Kidney epithelial cell (primary cell): ENCODE measurements around the gene IGSF21. TPM values are rescaled to one million over a fixed set of nuclear protein-coding genes. Genes with fewer than 3 reads are reported as not detected.

Experiments
- DNase-seq: peaks from one replicate; pipeline ENCODE4 v3.0.0-alpha.2; 2010; ENCODE audit warnings: low read depth
- H3K27me3 ChIP-seq: 2 replicates; pipeline ENCODE4 v1.6.0; 2011; ENCODE audit warnings: low read length; ENCODE audit not compliant: control insufficient read depth, insufficient read depth
- H3K36me3 ChIP-seq: 2 replicates; pipeline ENCODE4 v1.5.1; 2011; ENCODE audit warnings: low read length; ENCODE audit not compliant: control insufficient read depth, insufficient read depth
- H3K4me3 ChIP-seq: 2 replicates; pipeline ENCODE4 v1.5.1; 2011; ENCODE audit warnings: low read depth, mild to moderate bottlenecking, control low read depth, low read length
- total RNA-seq: library from RNA; depleted of rRNA; stranded (reverse); fragments of >200 nt; gene quantifications from 2 replicates; pipeline ENCODE4 v1.2.3, GENCODE V29; 2015
- TF ChIP-seq, protein P1 (sequence below): IDR thresholded peaks from 2 replicates; pipeline ENCODE4 v1.5.1; 2011; ENCODE audit warnings: mild to moderate bottlenecking, moderate library complexity, low read length, control low read depth, inconsistent platforms; ENCODE audit not compliant: insufficient read depth, poor library complexity, severe bottlenecking

IGSF21 gene
- total RNA-seq, 1 donor from 2014 or later: not detected

DNA sequence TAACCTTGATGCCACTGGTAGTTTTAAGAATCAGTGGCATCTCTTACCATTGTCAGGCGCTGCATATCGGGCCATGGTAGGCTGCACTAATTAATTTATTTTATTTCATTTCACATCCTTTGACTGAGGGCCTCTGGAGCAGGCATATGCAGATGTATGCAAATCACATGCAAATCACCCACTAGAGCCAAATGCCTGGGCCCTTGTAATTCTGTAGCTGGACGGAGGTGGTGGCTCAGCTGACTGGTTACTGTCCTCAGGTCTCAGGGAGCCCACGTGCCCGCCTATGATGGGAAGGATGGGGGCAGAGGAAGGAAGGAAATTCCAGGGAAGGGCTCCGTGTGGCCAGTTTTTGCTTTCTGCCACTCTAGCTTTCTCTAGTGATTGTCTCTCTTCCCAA lies 122.7 kb downstream of the IGSF21 start:
- H3K27me3 ChIP-seq: no peaks in the 10 kb centered on the region
- DNase-seq: no peak
- TF ChIP-seq, protein P1, sequence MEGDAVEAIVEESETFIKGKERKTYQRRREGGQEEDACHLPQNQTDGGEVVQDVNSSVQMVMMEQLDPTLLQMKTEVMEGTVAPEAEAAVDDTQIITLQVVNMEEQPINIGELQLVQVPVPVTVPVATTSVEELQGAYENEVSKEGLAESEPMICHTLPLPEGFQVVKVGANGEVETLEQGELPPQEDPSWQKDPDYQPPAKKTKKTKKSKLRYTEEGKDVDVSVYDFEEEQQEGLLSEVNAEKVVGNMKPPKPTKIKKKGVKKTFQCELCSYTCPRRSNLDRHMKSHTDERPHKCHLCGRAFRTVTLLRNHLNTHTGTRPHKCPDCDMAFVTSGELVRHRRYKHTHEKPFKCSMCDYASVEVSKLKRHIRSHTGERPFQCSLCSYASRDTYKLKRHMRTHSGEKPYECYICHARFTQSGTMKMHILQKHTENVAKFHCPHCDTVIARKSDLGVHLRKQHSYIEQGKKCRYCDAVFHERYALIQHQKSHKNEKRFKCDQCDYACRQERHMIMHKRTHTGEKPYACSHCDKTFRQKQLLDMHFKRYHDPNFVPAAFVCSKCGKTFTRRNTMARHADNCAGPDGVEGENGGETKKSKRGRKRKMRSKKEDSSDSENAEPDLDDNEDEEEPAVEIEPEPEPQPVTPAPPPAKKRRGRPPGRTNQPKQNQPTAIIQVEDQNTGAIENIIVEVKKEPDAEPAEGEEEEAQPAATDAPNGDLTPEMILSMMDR: no peak
- no peak overlapping the region for H3K4me3 ChIP-seq
- no peaks in the 10 kb centered on the region for H3K36me3 ChIP-seq

- no peaks in the 10 kb centered on the region for H3K27me3 ChIP-seq
- no peaks in the 10 kb centered on the region for H3K36me3 ChIP-seq
- TF ChIP-seq, protein P1: no peak
- DNase-seq: no peak
- no peak overlapping the region for H3K4me3 ChIP-seq
Observed at GRCh38 chr1:18230840-18231239, 123.2 kb downstream of the IGSF21 start.

DNA sequence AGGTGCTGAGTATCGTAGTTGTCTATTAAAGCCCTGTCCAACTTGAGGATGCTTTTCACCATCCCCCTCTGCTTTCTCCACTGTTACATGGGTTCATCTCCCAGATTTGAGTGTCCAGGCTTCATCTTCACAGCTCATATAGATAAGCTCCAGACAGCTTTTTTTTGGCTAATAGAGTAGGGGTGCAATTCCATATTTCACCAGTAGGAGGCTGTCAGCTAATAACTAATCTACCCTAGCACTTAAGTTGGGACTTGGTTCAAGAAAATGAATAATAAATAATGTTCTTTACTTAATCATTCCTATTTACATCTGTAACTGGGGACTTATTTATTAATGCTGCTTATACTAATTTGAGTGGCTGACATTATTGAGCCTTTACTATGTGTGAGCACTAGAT lies 124.5 kb downstream of the IGSF21 start:
- Histone ChIP-seq H3K27me3 (no peaks in the 10 kb centered on the region), H3K36me3 (no peaks in the 10 kb centered on the region), H3K4me3 (no peak overlapping the region)
- no peak for DNase-seq
- TF ChIP-seq, protein P1: peak; percentile 36

DNA sequence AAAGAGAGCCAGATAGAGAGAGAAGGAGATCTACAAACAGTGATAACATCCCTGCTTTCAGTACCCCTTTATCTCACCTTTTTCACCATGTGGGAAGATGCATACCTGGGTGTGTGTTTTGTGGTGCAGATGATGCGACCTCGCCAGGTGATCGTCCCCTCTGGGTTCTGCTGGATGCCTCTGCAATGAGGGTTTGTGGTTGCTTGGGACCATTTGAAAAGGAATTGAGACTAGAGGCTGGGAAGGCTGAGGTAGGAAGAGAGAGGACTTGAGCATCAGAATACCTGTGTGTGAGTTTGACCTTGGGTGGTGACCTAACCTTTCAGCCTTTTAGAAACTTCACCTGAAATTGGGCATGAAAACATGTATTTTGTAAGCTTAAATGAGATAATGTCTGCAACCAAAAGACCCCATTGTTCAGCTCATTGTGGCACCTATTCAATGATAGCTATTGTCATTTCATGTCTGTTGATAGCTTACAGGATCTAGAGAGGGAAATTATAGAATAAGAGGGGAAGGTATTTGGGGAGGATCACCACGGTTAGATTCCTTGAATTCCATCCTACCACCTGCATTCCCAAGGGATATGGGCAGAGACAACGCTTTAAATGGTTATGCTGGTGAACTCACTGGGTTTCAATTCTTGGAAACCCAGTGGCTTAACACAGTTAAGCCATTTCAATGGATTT lies 125.7 kb downstream of the IGSF21 start:
- H3K36me3 ChIP-seq: no peaks in the 10 kb centered on the region
- no peak for DNase-seq
- no peak overlapping the region for H3K4me3 ChIP-seq
- no peaks in the 10 kb centered on the region for H3K27me3 ChIP-seq
- TF ChIP-seq, protein P1: no peak

DNA sequence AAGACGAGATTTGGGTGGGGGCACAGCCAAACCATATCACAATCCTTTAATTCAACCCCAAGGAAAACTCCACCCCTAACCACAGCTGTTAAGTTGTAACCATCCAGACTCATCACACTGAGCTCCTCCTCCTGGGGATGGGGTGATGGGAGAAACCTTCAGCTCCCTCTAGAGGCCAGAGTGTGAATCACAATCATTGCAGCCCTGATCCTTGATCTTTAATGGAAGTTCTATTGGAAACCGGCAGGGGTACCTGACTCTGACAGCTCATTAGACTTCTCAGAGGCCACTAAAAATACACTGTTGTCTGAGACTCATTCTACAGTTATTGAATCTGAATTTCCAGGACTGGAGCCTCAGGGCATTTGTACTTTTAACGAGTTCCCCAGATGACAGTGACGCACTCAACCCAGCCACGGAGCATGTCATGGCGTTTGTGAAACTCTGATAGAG lies 127.2 kb downstream of the IGSF21 start:
- H3K27me3 ChIP-seq: no peaks in the 10 kb centered on the region
- no peak overlapping the region for H3K4me3 ChIP-seq
- DNase-seq: no peak
- H3K36me3 ChIP-seq: no peaks in the 10 kb centered on the region
- TF ChIP-seq, protein P1: peak; percentile 65

- Histone ChIP-seq H3K36me3 (no peaks in the 10 kb centered on the region), H3K27me3 (no peaks in the 10 kb centered on the region), H3K4me3 (no peak overlapping the region)
- TF ChIP-seq, protein P1: no peak
- DNase-seq: no peak
Observed at GRCh38 chr1:18237371-18237770, 129.8 kb downstream of the IGSF21 start.
